Measurements from ENCODE around the gene AGAP1. TPM values are rescaled to one million over a fixed set of nuclear protein-coding genes. Genes with fewer than 3 reads are reported as not detected.

AGAP1 gene
- total and polyA plus RNA-seq, 2 donors (not counting 3 experiments of a cell fraction or from before 2014, with no cell fraction given): 10.2 to 20.9 TPM

- peaks cover 2 to 7% of the 10 kb centered on the region in 2 experiments for H3K27me3 ChIP-seq (ENCODE audit: control insufficient read depth in 2 of 2, insufficient read depth in 2 of 2, low read length in 2 of 2)
- H3K9me3 ChIP-seq (replicated peaks; ENCODE audit: control insufficient read depth, insufficient read depth, low read length): no peaks in the 10 kb centered on the region
- H3K4me1 ChIP-seq (ENCODE audit: control insufficient read depth, extremely low read depth, insufficient read depth, low read length): no peaks in the 10 kb centered on the region
- no peak overlapping the region for H2AFZ ChIP-seq (ENCODE audit: low read depth, low read length)
- intact Hi-C loops (cut with micrococcal nuclease): no loop called here
- no peak overlapping the region for H3K4me3 ChIP-seq (replicated peaks in 1 of 3; ENCODE audit: insufficient read depth in 1 of 3, low read depth in 1 of 3, low read length in 3 of 3)
- ChIA-PET POLR2A (interaction anchor here (0.7 to 0.9 kb wide), 2 partner anchors 14 to 961 kb away, joined by 3 read pairs; no protein-coding TSS in a partner anchor), CTCF (interaction anchor here (0.9 to 2.9 kb wide), 3 partner anchors 18 to 109 kb away, joined by 3 to 11 read pairs (median 4); no protein-coding TSS in a partner anchor)
- no peak overlapping the region for H3K9ac ChIP-seq (replicated peaks; ENCODE audit: extremely low read depth, insufficient read depth, low read length)
- H3K79me2 ChIP-seq (ENCODE audit: control insufficient read depth, insufficient read depth, low read length): no peaks in the 10 kb centered on the region
- H3K9me1 ChIP-seq (replicated peaks; ENCODE audit: control insufficient read depth, extremely low read depth, insufficient read depth, low read length): no peaks in the 10 kb centered on the region
- TF ChIP-seq EZH2 (IDR thresholded peaks at IDR 0.05; ENCODE audit: borderline replicate concordance, low read depth, low read length, severe bottlenecking) (no peak), CTCF (IDR thresholded peaks at IDR 0.05; ENCODE audit: extremely low read depth in 1 of 2, insufficient read depth in 1 of 2, low read depth in 1 of 2, low read length in 2 of 2) (no peak), POLR2A (IDR thresholded peaks at IDR 0.05; ENCODE audit: low read depth, low read length) (no peak), GATA2 (IDR thresholded peaks at IDR 0.05; ENCODE audit: insufficient read depth, insufficient read length, low read depth, low read length) (no peak), MAX (IDR thresholded peaks at IDR 0.05; ENCODE audit: insufficient read depth, insufficient read length) (no peak), JUN (IDR thresholded peaks at IDR 0.05; ENCODE audit: borderline replicate concordance, insufficient read depth, insufficient read length, low read depth) (no peak), FOS (IDR thresholded peaks at IDR 0.05; ENCODE audit: borderline replicate concordance, insufficient read depth, low read length) (no peak), POLR2AphosphoS5 (IDR thresholded peaks at IDR 0.05; ENCODE audit: insufficient read depth, low read depth, low read length) (no peak), MYC (IDR thresholded peaks at IDR 0.05; ENCODE audit: low read depth, low read length) (no peak)
- DNase-seq (ENCODE audit: low read depth, low spot score) (no peak), FAIRE-seq (no peak)
- H3K4me2 ChIP-seq (ENCODE audit: insufficient read depth, low read length): no peak overlapping the region
- no peaks in the 10 kb centered on the region for H3K36me3 ChIP-seq (ENCODE audit: control insufficient read depth in 2 of 2, extremely low read depth in 1 of 2, insufficient read depth in 2 of 2, low read length in 2 of 2)
- dilution Hi-C loops (cut with MboI; ENCODE audit: extremely low pct_ligation_motif_present, low sequenced_read_pairs): no loop called here
- H4K20me1 ChIP-seq (replicated peaks; ENCODE audit: control insufficient read depth, extremely low read depth, insufficient read depth, low read length): no peaks in the 10 kb centered on the region
- no peak overlapping the region for H3K27ac ChIP-seq (ENCODE audit: insufficient read depth, low read depth, low read length)
- BruUV-seq (replicated peaks): no TSS peak
Observed at GRCh38 chr2:235486729-235487128, 7.1 kb upstream of the AGAP1 start.

Data from endothelial cell of umbilical vein (primary cell).